SK-N-SH treated with all-trans-retinoic acid at 6 μM for 48 hours (cell line): ENCODE measurements around the gene IARS1.

Source experiments
- ATAC-seq: fragments of 200-7000 bp; cut with Tn5 transposase; 3 replicates; pipeline ENCODE4 v1.9.1; 2020; ENCODE audit warnings: mild to moderate bottlenecking, moderate library complexity
- ARNTL ChIP-seq: fragments of 450-650 bp; formaldehyde crosslinking; IDR thresholded peaks from 2 replicates; pipeline ENCODE4 v1.5.0; 2020; ENCODE audit warnings: low read depth, mild to moderate bottlenecking, moderate library complexity, borderline replicate concordance
- BACH2 ChIP-seq: fragments of 250-450 bp; sonication (Bioruptor Pico); IDR thresholded peaks from 2 replicates; pipeline ENCODE4 v1.9.0; 2021; ENCODE audit warnings: mild to moderate bottlenecking, borderline replicate concordance
- CSDC2 ChIP-seq: fragments of 250-450 bp; sonication (Bioruptor Pico); IDR thresholded peaks from 2 replicates; pipeline ENCODE4 v1.5.0; 2020; ENCODE audit warnings: mild to moderate bottlenecking, moderate library complexity
- ESRRG ChIP-seq: fragments of 250-450 bp; sonication (Bioruptor Pico); IDR thresholded peaks from 2 replicates; pipeline ENCODE4 v1.6.1; 2021; ENCODE audit warnings: mild to moderate bottlenecking
- ISL1 ChIP-seq: fragments of 250-450 bp; sonication (Bioruptor Pico); IDR thresholded peaks from 2 replicates; pipeline ENCODE4 v2.1.2; 2022; ENCODE audit warnings: mild to moderate bottlenecking, moderate library complexity
- PPARA ChIP-seq: fragments of 250-450 bp; sonication (Bioruptor Pico); IDR thresholded peaks from 2 replicates; pipeline ENCODE4 v1.5.0; 2020; ENCODE audit warnings: mild to moderate bottlenecking, borderline replicate concordance
- RARB ChIP-seq: fragments of 250-450 bp; sonication (Bioruptor Pico); IDR thresholded peaks from 2 replicates; pipeline ENCODE4 v1.8.0; 2021; ENCODE audit warnings: mild to moderate bottlenecking, moderate library complexity
- SNAI2 ChIP-seq: fragments of 250-450 bp; sonication (Bioruptor Pico); IDR thresholded peaks from 2 replicates; pipeline ENCODE4 v1.5.0; 2020; ENCODE audit warnings: mild to moderate bottlenecking, moderate library complexity
- TCF4 ChIP-seq: fragments of 250-450 bp; sonication (Bioruptor Pico); IDR thresholded peaks from 2 replicates; pipeline ENCODE4 v1.8.0; 2021; ENCODE audit warnings: mild to moderate bottlenecking, moderate library complexity, borderline replicate concordance
- TOX ChIP-seq: fragments of 250-450 bp; sonication (Bioruptor Pico); IDR thresholded peaks from 2 replicates; pipeline ENCODE4 v1.8.0; 2021; ENCODE audit warnings: mild to moderate bottlenecking, moderate library complexity, borderline replicate concordance
- ZC3H10 ChIP-seq: fragments of 250-450 bp; sonication (Bioruptor Pico); IDR thresholded peaks from 2 replicates; pipeline ENCODE4 v1.5.1; 2021; ENCODE audit warnings: mild to moderate bottlenecking, moderate library complexity
- ZFP3 ChIP-seq: fragments of 250-450 bp; sonication (Bioruptor Pico); IDR thresholded peaks from 2 replicates; pipeline ENCODE4 v1.5.0; 2020; ENCODE audit warnings: mild to moderate bottlenecking, moderate library complexity
- ZFP30 ChIP-seq: fragments of 450-650 bp; formaldehyde crosslinking; IDR thresholded peaks from 2 replicates; pipeline ENCODE4 v1.5.0; 2022; ENCODE audit warnings: mild to moderate bottlenecking, moderate library complexity
- ZNF565 ChIP-seq: fragments of 450-650 bp; formaldehyde crosslinking; conservative IDR thresholded peaks from 2 replicates; pipeline ENCODE4 v1.5.0; 2020; ENCODE audit warnings: low read depth, mild to moderate bottlenecking, moderate library complexity
- ZNF70 ChIP-seq: fragments of 450-650 bp; formaldehyde crosslinking; IDR thresholded peaks from 2 replicates; pipeline ENCODE4 v1.5.0; 2020; ENCODE audit warnings: mild to moderate bottlenecking, moderate library complexity
- ZNF8 ChIP-seq: fragments of 450-650 bp; formaldehyde crosslinking; IDR thresholded peaks from 2 replicates; pipeline ENCODE4 v1.5.0; 2020; ENCODE audit warnings: mild to moderate bottlenecking, moderate library complexity
- TF ChIP-seq, protein P1 (sequence below): fragments of 250-450 bp; sonication (Bioruptor Pico); IDR thresholded peaks from 2 replicates; pipeline ENCODE4 v1.5.0; 2020; ENCODE audit warnings: mild to moderate bottlenecking, moderate library complexity
- TF ChIP-seq, protein P2 (sequence below): fragments of 250-450 bp; sonication (Bioruptor Pico); IDR thresholded peaks from 2 replicates; pipeline ENCODE4 v1.8.0; 2021; ENCODE audit warnings: low read depth, mild to moderate bottlenecking, moderate library complexity, borderline replicate concordance
- TF ChIP-seq, protein P3 (sequence below): fragments of 250-450 bp; sonication (Bioruptor Pico); IDR thresholded peaks from 2 replicates; pipeline ENCODE4 v1.5.1; 2020; ENCODE audit warnings: low read depth, mild to moderate bottlenecking, moderate library complexity

IARS1 gene

DNA sequence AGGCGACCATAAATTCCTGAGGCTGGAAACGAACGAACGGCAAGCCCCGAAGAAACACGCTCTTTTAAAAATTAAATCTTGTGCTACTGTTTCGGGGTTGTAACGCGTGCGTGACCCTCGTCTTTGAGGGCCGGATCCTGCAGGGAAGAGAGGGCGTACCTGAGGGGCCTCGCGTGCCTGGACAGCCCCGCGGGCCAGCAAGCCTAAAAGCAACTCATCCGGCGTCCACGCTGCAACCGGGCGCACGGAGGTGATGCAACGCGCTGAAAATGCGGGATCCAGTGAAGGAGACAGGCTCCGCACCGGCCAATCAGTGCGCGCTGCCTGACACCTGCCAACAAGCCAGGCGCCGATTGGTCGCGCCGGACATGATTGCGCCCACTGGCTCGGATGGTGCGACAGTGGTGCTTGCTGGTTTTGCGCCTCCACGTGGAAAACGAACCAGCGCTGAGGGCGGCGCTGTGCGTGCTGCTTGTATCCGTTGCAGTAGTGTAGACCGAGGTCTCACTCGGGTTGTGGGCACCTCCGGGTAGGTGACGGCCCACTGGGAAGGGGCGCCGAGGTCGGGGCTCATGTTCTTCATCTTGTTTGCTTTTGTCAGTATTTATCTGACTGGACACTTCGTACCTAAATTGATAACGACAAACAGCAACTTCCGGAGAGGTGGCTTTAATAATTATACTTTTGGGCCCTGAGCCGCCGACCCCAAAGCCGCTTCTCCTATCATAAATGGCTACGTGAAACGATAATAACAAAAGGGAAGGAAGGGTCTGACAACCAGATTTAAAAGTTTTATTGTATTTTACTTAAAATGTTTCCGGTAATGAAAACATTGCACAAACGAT is at the start of gene IARS1:
Gene IARS1, minus strand, starts transcription at position 246 of the 845 bp plus-strand sequence. CDS start 4,278 bp downstream, outside the sequence.
- ATAC-seq = peak; percentile 99
- TF ChIP-seq ZFP3 (CRISPR knock-in tag) = no peak
- TF ChIP-seq RARB (CRISPR knock-in tag) = no peak
- no peak for TF ChIP-seq TCF4 (CRISPR knock-in tag)
- TF ChIP-seq ZNF8 = no peak
- TF ChIP-seq ZNF565 (CRISPR knock-in tag) = no peak
- TF ChIP-seq PPARA (CRISPR knock-in tag) = no peak

DNA sequence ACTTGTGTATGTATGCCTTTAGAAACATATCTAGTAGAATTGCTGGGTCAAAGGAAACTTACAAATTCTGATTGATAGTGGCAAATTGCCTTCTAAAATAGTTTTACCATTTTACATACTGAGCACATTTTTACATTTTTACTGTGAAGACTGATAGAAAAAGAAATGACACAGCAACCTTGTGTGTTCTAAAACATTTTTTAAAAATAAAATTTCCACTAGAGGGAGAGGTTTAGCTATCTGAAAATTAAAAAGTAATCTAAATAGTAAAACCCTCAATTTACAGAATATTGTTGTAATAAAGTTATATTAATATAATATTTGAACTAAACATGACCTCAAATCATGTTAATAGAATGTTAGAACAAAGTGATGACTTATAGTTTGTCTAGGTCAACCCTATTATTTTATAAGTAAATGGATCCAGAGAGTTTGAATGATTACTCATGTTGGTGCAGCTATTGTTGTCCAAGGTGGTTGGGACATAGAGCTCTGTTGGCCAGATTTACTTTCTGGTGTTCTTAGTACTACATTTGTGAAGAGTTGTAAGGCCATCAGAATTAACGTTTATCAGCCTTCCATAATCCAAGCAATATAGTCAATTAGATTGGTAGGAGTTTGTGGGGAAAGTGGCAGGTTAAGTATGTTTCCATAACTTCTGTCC is 49.5 kb upstream of the IARS1 start:
- ATAC-seq = peak; percentile 47; the same call in 2 of the 3 replicates
- TF ChIP-seq SNAI2 (CRISPR knock-in tag) (no peak), TOX (CRISPR knock-in tag) (no peak), ARNTL (CRISPR knock-in tag) (no peak), ISL1 (CRISPR knock-in tag) (no peak), ZNF565 (CRISPR knock-in tag) (no peak), ZC3H10 (CRISPR knock-in tag) (no peak), CSDC2 (no peak), ESRRG (CRISPR knock-in tag) (no peak)
- TF ChIP-seq, protein P1, sequence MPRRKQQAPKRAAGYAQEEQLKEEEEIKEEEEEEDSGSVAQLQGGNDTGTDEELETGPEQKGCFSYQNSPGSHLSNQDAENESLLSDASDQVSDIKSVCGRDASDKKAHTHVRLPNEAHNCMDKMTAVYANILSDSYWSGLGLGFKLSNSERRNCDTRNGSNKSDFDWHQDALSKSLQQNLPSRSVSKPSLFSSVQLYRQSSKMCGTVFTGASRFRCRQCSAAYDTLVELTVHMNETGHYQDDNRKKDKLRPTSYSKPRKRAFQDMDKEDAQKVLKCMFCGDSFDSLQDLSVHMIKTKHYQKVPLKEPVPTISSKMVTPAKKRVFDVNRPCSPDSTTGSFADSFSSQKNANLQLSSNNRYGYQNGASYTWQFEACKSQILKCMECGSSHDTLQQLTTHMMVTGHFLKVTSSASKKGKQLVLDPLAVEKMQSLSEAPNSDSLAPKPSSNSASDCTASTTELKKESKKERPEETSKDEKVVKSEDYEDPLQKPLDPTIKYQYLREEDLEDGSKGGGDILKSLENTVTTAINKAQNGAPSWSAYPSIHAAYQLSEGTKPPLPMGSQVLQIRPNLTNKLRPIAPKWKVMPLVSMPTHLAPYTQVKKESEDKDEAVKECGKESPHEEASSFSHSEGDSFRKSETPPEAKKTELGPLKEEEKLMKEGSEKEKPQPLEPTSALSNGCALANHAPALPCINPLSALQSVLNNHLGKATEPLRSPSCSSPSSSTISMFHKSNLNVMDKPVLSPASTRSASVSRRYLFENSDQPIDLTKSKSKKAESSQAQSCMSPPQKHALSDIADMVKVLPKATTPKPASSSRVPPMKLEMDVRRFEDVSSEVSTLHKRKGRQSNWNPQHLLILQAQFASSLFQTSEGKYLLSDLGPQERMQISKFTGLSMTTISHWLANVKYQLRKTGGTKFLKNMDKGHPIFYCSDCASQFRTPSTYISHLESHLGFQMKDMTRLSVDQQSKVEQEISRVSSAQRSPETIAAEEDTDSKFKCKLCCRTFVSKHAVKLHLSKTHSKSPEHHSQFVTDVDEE (CRISPR knock-in tag) = no peak
- TF ChIP-seq, protein P2, sequence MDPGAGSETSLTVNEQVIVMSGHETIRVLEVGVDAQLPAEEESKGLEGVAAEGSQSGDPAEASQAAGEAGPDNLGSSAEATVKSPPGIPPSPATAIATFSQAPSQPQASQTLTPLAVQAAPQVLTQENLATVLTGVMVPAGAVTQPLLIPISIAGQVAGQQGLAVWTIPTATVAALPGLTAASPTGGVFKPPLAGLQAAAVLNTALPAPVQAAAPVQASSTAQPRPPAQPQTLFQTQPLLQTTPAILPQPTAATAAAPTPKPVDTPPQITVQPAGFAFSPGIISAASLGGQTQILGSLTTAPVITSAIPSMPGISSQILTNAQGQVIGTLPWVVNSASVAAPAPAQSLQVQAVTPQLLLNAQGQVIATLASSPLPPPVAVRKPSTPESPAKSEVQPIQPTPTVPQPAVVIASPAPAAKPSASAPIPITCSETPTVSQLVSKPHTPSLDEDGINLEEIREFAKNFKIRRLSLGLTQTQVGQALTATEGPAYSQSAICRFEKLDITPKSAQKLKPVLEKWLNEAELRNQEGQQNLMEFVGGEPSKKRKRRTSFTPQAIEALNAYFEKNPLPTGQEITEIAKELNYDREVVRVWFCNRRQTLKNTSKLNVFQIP (CRISPR knock-in tag) = no peak

DNA sequence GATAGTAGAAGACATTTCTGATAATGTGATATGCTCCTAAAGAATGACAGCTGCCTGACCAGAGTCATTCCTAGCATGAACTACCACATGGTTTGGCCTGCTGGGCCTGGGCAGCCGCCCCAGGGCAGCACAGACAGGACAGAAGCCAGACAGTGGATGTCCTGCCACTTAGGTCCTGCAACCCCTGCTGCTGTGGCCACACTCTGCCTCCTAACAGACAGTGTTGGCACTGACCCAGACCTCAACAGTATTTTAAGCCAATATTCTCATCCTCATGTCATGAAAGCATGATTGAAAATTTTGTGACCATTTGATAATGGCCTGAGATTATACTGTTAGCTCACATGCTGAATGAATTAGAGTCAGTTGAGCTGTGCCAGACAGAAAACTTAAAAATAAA is 48.1 kb upstream of the IARS1 start:
- TF ChIP-seq SNAI2 (CRISPR knock-in tag) = no peak
- TF ChIP-seq, protein P3, sequence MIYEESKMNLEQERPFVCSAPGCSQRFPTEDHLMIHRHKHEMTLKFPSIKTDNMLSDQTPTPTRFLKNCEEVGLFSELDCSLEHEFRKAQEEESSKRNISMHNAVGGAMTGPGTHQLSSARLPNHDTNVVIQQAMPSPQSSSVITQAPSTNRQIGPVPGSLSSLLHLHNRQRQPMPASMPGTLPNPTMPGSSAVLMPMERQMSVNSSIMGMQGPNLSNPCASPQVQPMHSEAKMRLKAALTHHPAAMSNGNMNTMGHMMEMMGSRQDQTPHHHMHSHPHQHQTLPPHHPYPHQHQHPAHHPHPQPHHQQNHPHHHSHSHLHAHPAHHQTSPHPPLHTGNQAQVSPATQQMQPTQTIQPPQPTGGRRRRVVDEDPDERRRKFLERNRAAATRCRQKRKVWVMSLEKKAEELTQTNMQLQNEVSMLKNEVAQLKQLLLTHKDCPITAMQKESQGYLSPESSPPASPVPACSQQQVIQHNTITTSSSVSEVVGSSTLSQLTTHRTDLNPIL (CRISPR knock-in tag) = no peak
- TF ChIP-seq RARB (CRISPR knock-in tag) = no peak
- TF ChIP-seq PPARA (CRISPR knock-in tag) = no peak
- TF ChIP-seq ESRRG (CRISPR knock-in tag) = no peak
- TF ChIP-seq CSDC2 = no peak
- no peak for TF ChIP-seq ZC3H10 (CRISPR knock-in tag)
- no peak for TF ChIP-seq ZFP30 (CRISPR knock-in tag)
- TF ChIP-seq BACH2 (CRISPR knock-in tag) = no peak
- TF ChIP-seq, protein P1 (CRISPR knock-in tag) = peak; percentile 48; the same call in 1 of the 2 replicates
- TF ChIP-seq ZNF70 = no peak
- peak; percentile 37; the same call in 1 of the 2 replicates for TF ChIP-seq TCF4 (CRISPR knock-in tag)
- ATAC-seq = no peak; the same call in 2 of the 3 replicates
